ENCODE data around the gene ACSF2. TPM values are rescaled to one million over a fixed set of nuclear protein-coding genes. Genes with fewer than 3 reads are reported as not detected.
"Not testable (repeated sequence)": the region's sequence is repeated elsewhere in the genome, so short reads cannot be mapped to it uniquely, and the experiment has no call there.

ACSF2 gene
- 2.0 TPM for total RNA-seq

DNA sequence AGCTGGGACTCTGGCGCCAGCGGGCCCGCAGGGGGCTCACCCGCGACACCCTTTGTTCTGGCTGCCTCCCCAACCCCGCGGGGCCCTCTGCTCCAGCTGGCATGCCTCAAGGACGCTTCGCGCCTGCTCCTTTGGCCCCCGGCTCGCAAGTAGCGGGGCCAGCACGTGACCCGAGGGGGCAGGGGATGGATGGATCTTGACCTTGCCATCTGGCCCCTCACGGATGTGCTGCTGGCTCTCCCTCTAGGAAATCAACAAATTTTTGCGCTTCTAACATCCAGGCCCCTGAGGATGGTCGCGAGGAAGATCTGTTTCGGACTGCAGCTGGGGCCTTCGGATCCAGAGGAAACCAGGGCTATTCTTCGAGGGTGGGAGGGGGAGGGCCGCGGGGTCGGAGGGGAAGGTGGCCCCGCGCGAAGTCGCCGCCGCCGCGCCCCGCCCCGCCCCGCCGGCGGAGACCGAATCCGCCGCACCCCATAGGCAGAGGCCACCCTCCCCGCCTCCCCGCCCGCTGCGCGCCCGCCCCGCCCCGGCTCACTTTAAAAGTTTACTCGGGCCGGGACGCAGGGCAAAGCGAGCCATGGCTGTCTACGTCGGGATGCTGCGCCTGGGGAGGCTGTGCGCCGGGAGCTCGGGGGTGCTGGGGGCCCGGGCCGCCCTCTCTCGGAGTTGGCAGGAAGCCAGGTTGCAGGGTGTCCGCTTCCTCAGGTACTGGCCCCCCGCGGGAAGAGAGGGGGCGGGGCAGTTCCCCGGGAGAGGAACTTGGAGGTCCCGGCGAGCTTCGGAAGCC lies at the start of gene ACSF2:
ACSF2 (plus strand) TSS at position 537 of the 790 bp plus-strand sequence; CDS start at position 581, 44 bp downstream.
- DNase-seq (ENCODE audit: low spot score in 2 of 2) (peak; percentile 56 to 74), FAIRE-seq (no peak)

DNA sequence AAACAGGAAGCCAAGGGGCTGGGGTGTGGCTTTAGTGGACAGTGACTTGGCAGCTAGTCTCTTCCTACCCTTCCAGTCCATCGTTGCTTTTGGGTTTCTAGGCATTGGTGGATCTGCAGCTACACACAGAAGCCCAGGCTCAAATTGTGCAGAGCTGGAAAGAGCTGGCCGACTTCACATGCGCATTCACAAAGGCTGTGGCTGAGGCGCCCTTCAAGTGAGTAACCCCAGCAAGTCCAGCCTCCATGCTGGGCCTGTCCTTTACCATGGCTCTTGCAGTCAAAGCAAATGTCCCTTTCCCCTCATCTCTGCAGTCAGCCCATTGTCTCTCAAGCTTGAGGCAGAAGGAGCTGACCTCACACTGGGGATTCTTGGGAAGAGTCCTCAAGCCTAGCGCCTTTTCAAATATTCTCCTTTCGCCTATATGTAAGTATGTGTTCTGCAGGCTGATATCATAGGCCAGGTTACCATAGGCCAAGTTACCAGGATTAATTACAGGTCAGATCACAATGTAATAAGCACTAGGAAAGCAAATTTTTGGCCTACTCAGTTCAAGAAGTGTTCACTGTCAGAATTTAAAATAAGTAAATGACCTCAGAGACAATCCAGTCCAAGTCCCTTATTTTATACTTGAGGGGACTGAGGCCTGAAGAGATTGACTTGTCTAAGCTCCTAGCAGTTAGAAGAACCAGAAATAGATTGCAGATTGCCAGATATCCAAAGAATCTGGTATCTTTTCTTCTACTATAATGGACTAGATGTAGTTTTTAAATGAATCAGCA lies 46.5 kb upstream of the ACSF2 start:
- FAIRE-seq (no peak), DNase-seq (ENCODE audit: low spot score in 2 of 2) (no peak)

DNA sequence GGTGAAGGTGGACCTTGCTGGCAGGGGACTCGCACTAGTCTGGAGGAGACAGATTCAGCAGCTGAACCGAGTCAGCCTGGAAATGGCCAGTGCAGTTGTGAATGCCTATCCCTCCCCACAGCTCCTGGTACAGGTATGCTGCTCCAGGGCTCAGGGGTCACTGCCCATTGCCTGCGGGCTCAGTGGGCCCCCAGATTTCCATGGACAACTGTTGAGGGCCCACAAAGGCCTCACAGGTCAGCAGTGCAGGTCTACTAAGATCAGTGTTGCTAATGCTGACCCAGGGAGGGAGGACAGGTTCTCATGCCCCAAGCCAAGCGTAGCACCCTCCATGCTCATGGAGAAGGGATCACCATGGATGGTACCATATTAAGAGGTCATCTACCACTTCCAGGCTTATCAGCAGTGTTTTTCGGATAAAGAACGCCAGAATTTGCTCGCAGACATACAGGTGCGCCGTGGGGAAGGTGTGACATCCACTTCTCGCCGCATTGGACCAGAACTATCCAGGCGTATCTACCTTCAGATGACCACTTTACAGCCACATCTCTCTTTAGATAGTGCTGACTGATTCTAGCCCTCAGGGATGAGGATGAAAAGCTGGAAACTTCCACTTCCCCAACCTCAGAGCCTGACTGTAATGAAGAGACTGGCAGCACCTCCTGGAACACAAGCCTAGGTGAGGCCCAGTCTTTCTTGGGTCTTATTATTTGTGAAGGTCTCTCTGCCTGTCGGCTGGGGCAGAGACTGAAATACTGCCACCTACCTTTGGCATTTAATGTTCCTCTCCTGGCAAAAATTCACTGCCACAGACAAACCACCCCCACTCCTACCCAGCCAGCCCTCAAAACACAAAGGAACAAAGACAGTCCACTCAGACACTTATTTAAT lies 45.4 kb upstream of the ACSF2 start:
- DNase-seq (ENCODE audit: low spot score in 2 of 2) = no peak
- FAIRE-seq = no peak

DNA sequence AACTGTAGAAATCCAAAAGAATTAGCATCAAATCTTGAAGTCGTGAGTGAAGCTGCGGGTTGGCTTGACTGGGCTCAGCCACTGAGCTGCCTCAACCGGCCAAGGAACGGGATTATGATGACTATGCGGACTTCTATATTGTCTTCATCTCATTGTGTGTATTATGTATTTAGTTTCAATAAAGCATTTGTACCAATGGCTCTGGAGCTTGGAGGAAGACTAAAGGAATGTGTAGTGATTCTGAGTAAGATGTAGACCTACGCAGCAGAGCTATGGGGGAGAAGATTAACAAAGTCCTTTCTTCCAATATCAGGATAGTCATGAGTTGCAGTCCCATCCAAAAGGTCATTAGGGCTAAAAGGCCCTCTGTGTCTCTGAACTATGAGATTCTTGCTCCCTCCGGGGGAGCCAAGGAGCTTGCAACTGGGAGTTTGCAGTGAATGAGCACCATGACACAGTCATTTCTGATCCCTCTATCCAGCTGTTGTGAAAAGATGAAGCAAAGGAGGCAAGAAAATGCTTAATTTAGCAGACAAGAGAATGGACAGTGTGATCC lies 44.7 kb upstream of the ACSF2 start:
- DNase-seq (ENCODE audit: low spot score in 2 of 2) = no peak
- no peak for FAIRE-seq

GRCh38 chr17:50381920-50382319 lies 44.1 kb upstream of the ACSF2 start:
- no peak for FAIRE-seq

GRCh38 chr17:50382931-50383330 lies 43.1 kb upstream of the ACSF2 start:
- FAIRE-seq = no peak
- no peak for DNase-seq (ENCODE audit: low spot score in 2 of 2)

More at GRCh38 chr17:50381920-50382319, 44.1 kb upstream of the ACSF2 start:
- DNase-seq (ENCODE audit: low spot score in 2 of 2) = no peak

DNA sequence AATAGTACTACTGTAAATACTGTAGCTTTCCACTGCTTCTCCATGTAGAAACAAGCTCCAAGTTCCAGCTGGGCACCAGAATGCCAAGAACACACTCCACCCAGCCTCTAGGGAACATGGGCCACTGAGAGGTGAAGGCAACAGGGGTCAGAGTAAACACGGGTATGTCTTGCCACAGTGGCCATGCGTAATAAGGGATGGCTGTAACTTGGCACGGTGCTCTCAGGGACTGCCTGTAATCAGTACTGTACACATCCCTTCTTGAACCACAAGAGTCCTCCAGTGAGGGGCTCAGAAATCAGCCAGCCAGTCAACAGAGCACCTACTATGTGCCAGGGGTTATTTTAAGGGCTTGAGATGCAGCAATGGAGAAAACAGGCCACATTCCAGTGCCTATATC lies 39.5 kb upstream of the ACSF2 start:
- no peak for DNase-seq (ENCODE audit: low spot score in 2 of 2)
- FAIRE-seq = no peak

- FAIRE-seq = no peak
- DNase-seq (ENCODE audit: low spot score in 2 of 2) = no peak
Observed at GRCh38 chr17:50388728-50389127, 37.3 kb upstream of the ACSF2 start.

DNA sequence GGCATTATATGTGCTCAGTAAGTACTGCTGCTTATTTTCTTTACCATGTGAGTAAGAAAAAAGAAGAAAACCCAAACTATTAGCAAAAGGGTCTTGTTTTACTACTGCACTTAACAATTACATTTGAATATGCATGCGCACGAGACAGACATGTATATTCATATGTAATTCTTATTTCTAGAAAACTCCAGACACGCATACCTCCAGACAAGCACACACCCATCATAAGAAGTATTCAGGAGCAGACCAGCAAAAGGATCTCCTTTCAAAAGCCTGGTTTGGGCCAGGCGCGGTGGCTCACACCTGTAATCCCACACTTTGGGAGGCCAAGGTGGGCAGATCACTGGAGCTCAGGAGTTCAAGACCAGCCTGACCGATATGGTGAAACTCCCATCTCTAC lies 36.5 kb upstream of the ACSF2 start:
- no peak for FAIRE-seq
- no peak for DNase-seq (ENCODE audit: low spot score in 2 of 2)

DNA sequence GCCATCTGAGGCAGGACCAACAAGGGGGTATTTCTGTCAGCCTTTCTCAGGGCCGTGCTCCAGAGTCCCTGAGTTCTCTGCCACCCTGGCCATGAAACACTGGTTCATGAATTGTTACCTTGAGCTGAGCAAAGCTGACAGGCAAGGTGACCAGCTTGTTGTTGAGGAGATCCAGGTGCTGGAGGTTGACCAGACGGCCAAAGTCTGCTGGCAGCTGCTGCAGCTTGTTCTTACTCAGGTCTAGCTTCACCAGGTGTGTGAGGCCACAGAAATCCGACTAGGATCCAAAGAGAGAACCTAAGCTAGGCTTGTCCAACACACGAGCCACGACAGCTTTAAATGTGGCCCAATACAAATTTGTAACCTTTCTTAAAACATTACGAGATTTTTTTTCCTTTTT lies 33.4 kb upstream of the ACSF2 start:
- FAIRE-seq = no peak

DNA sequence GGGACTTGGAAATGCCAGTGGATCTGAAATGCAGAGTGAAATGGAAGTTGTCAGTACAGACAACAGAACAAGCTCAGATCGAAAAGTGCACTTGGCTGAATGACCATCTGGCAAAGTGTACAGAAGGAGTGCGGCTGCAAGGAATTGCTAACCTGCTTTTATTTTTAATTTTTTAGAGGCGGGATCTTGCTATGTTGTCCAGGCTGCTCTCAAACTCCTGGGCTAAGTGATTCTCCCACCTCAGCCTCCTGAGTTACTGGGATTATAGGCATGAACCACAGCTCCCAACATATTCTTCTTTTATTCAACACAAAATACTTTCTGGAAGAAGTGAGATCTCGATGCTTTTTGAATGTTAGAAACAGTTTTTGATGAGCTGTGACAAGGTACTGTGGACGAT lies 32.3 kb upstream of the ACSF2 start:
- no peak for DNase-seq (ENCODE audit: low spot score in 2 of 2)
- no peak for FAIRE-seq

More for the DNA sequence above, 33.4 kb upstream of the ACSF2 start:
- no peak for DNase-seq (ENCODE audit: low spot score in 2 of 2)

GRCh38 chr17:50394711-50395110 lies 31.3 kb upstream of the ACSF2 start:
- FAIRE-seq = no peak
- DNase-seq (ENCODE audit: low spot score in 2 of 2) = no peak

DNA sequence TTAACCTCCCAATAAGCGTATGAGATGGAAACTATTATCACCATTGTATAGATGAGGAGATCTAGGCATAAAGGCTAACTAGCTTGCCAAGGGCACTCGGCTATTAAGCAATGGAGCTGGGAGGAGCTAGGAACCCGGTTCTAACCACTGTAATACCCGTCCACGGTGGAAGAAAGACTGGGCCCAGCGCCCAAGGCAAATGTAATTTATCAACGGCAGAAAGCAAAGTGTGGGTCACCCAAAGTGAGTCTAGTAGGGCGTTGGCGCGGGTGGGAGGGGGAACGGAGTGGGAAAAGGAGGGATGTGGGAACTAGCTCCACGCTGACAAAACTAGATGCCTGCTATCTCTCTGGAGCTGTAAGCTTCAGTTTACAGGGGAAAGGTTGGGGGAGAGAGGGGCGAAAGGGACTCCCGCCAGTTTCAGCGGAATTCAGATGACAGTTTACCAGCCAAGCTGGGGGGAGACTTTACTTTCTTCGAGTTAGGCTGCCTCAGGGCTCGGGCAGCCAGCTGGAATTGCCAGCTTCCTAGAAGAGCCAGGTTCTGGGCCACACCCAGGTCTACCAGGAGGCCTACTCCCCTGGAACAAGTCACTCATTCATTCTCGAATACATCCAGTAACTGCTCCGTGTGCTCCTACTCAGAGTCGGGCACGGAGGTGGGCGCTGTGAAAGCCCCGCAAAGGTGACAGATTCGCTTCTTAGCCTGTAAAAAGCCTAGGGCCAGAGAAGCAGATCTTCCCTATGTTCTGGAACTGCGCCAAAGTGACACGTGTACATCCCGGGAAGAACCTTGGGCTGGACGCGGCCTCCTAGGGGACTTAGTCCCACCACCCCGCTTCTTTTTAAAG lies 29.5 kb upstream of the ACSF2 start:
- peak in 1 of 2 donors; percentile 38 for DNase-seq (ENCODE audit: low spot score in 2 of 2)
- FAIRE-seq = no peak

- DNase-seq (ENCODE audit: low spot score in 2 of 2) = peak; percentile 83 to 90
- FAIRE-seq = no peak
Observed at GRCh38 chr17:50397111-50397918, 28.7 kb upstream of the ACSF2 start, which contains the start of gene LRRC59. Gene LRRC59, minus strand, starts transcription at chr17:50397523. Its CDS starts 206 bp downstream, at chr17:50397317.

DNA sequence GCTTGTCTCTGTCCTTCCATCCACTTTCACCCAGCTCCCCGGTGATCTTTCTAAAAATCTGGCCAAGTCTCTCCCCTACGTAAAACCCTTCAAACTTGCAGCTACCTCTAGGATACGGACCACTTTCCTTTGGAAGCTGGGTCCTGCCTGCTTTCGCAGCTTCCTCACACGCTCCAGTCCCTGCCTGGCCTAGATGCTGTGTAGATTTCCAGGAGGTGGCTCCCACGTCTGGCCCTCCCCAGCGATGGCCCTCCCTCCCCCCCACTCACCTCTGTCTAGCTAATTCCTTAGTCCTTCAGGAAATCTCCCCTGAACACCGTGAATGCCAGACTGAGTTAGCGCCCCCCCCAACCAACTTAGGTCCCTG lies 28.1 kb upstream of the ACSF2 start:
- DNase-seq (ENCODE audit: low spot score in 2 of 2) (no peak), FAIRE-seq (no peak)

GRCh38 chr17:50398672-50399071 lies 27.3 kb upstream of the ACSF2 start:
- not testable (repeated sequence) for FAIRE-seq; DNase-seq (ENCODE audit: low spot score in 2 of 2)

- not testable (repeated sequence) for FAIRE-seq; DNase-seq (ENCODE audit: low spot score in 2 of 2)
Observed at GRCh38 chr17:50399591-50399990, 26.4 kb upstream of the ACSF2 start.

DNA sequence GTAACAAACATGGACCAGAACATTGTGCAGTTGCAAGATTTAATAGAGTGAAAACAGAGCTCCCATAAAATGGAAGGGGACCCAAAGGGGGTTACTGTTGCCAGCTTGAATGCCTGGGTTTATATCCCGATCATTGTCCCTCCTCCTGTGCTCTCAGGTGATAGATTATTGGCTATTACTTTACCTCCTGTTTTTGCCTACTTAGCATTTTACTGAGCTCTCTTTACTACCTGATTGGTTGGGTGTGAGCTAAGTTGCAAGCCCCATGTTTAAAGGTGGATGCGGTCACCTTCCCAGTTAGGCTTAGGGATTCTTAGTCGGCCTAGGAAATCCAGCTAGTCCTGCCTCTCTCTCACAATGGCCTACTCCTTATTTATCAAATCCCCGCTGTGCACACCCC lies 20.7 kb upstream of the ACSF2 start:
- FAIRE-seq; DNase-seq (ENCODE audit: low spot score in 2 of 2): not testable (repeated sequence)
